ENCODE measurements around the gene GCH1. TPM values are rescaled to one million over a fixed set of nuclear protein-coding genes. Genes with fewer than 3 reads are reported as not detected.
A peak's percentile ranks its signal among the peaks of the same experiment; 100 is the strongest.

GCH1 gene
- total and polyA plus RNA-seq, 7 experiments from 2014 or later = 21.4 to 64.1 (median 23.2) TPM

- Histone ChIP-seq H3K9me3 (ENCODE audit: control insufficient read depth in 2 of 3, low read length in 3 of 3) (no peaks in the 10 kb centered on the region), H3K36me3 (ENCODE audit: control insufficient read depth in 2 of 3, insufficient read depth in 3 of 3, low read length in 3 of 3) (no peaks in the 10 kb centered on the region), H3K4me1 (ENCODE audit: control insufficient read depth in 2 of 2, insufficient read depth in 2 of 2, low read length in 2 of 2) (no peaks in the 10 kb centered on the region), H3K27ac (ENCODE audit: low read depth, low read length) (no peak overlapping the region), H3K4me3 (ENCODE audit: low read length) (no peak overlapping the region), H3K27me3 (ENCODE audit: control insufficient read depth in 2 of 2, insufficient read depth in 2 of 2, low read length in 2 of 2) (no peaks in the 10 kb centered on the region)
- Mint-ChIP-seq H3K36me3 (peaks cover 0 to under 1% (median 0%) of the 10 kb centered on the region in 5 donors), H3K27ac (no peak overlapping the region), H3K4me3 (no peak overlapping the region), H3K27me3 (peaks cover 10 to 25% (median 14%) of the 10 kb centered on the region in 5 donors), H3K9me3 (peaks cover 0 to 1% (median 0%) of the 10 kb centered on the region in 11 donors), H3K4me1 (peaks cover 0 to 6% (median 4%) of the 10 kb centered on the region in 7 donors)
- ChIA-PET POLR2A (interaction anchor here (0.7 kb wide), 1 partner anchor 96 kb away, joined by 3 read pairs; the partner anchor contains the start of gene GCH1), CTCF (interaction anchor here (0.6 to 2.1 kb wide), 6 partner anchors 10 to 1668 kb away, joined by 3 to 9 read pairs (median 4); no protein-coding TSS in a partner anchor)
- ATAC-seq (no peak), DNase-seq (no peak)
- intact Hi-C loops (cut with micrococcal nuclease) = loop anchor here (1.0 kb wide), 3 partner anchors 75 to 242 kb away; no protein-coding TSS in a partner anchor
Measured at GRCh38 chr14:54806616-54807015, 96.0 kb downstream of the GCH1 start.

- Mint-ChIP-seq H3K4me1 (peaks cover 0 to 6% (median 4%) of the 10 kb centered on the region in 7 donors), H3K27me3 (peaks cover 10 to 27% (median 20%) of the 10 kb centered on the region in 5 donors), H3K4me3 (peak overlapping the region in 5 of 10 donors; percentile 20 to 58 (median 42)), H3K36me3 (peaks cover 0 to 3% (median 0%) of the 10 kb centered on the region in 5 donors), H3K9me3 (peaks cover 0 to 3% (median 0%) of the 10 kb centered on the region in 11 donors), H3K27ac (peak overlapping the region in 1 of 9 donors; percentile 28)
- POLR2A ChIA-PET = interaction anchor here (0.7 kb wide), 2 partner anchors 94 to 97 kb away, joined by 3 read pairs; partner anchors contain the start of gene GCH1
- no peak overlapping the region for H3K27ac ChIP-seq (ENCODE audit: low read depth, low read length)
- peak; percentile 38 to 75 (median 56) for DNase-seq
- intact Hi-C loops (cut with micrococcal nuclease) = loop anchor here (1.0 to 2.0 kb wide), 5 partner anchors 29 to 241 kb away; no protein-coding TSS in a partner anchor
- H3K9me3 ChIP-seq (ENCODE audit: control insufficient read depth in 2 of 3, low read length in 3 of 3) = no peaks in the 10 kb centered on the region
- ATAC-seq = peak; percentile 87
- no peaks in the 10 kb centered on the region for H3K27me3 ChIP-seq (ENCODE audit: control insufficient read depth in 2 of 2, insufficient read depth in 2 of 2, low read length in 2 of 2)
- no peaks in the 10 kb centered on the region for H3K4me1 ChIP-seq (ENCODE audit: control insufficient read depth in 2 of 2, insufficient read depth in 2 of 2, low read length in 2 of 2)
- H3K36me3 ChIP-seq (ENCODE audit: control insufficient read depth in 2 of 3, insufficient read depth in 3 of 3, low read length in 3 of 3) = no peaks in the 10 kb centered on the region
- H3K4me3 ChIP-seq (ENCODE audit: low read length) = no peak overlapping the region
- CTCF ChIA-PET = interaction anchor here (0.6 to 2.1 kb wide), 6 partner anchors 9 to 1669 kb away, joined by 3 to 9 read pairs (median 4); no protein-coding TSS in a partner anchor
Measured at GRCh38 chr14:54805445-54806322, 96.9 kb downstream of the GCH1 start.

GRCh38 chr14:54805070-54805444 is 97.6 kb downstream of the GCH1 start:
- intact Hi-C loops (cut with micrococcal nuclease) = loop anchor here in 1 of 2 donors (1.0 to 2.0 kb wide), 2 partner anchors 29 to 88 kb away; no protein-coding TSS in a partner anchor
- H3K27ac Mint-ChIP-seq = no peak overlapping the region

DNA sequence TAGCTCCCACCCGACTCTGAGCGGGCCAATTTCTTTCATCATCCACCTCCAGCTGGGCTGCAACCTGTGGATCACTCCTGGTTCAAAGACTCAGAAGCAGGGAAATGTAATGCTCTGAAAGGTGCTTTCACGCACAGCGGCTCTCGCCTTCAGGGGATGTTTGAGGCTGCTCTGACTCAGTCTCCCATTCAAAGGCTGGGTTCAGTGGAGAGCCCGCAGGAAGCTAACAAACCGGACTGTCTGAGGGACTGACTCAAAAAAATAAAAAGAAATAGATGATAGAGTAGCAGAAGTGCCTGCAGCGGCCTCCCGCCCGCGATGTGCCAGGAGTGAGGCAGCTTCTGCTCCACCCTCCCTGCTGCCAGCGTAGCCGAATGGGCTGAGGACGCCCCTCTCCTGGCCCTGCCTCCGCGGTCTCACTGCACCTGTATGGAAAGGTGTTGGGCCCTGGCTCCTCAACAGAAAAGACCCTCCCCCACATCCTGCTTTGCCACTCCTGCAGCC is 98.0 kb downstream of the GCH1 start:
- no peak overlapping the region for H3K4me3 ChIP-seq (ENCODE audit: low read length)
- Mint-ChIP-seq H3K4me3 (no peak overlapping the region), H3K27me3 (peaks cover 18 to 32% (median 26%) of the 10 kb centered on the region in 5 donors), H3K27ac (no peak overlapping the region), H3K4me1 (peaks cover 0 to 6% (median 4%) of the 10 kb centered on the region in 7 donors), H3K36me3 (peaks cover 0 to 3% (median 0%) of the 10 kb centered on the region in 5 donors), H3K9me3 (peaks cover 0 to 3% (median 0%) of the 10 kb centered on the region in 11 donors)
- CTCF ChIA-PET = interaction anchor here (1.7 to 2.1 kb wide), 2 partner anchors 8 to 240 kb away, joined by 5 to 8 read pairs; no protein-coding TSS in a partner anchor
- DNase-seq (no peak), ATAC-seq (no peak)
- POLR2A ChIA-PET = no interaction called here
- no peaks in the 10 kb centered on the region for H3K36me3 ChIP-seq (ENCODE audit: control insufficient read depth in 2 of 3, insufficient read depth in 3 of 3, low read length in 3 of 3)
- H3K27me3 ChIP-seq (ENCODE audit: control insufficient read depth in 2 of 2, insufficient read depth in 2 of 2, low read length in 2 of 2) = no peaks in the 10 kb centered on the region
- intact Hi-C loops (cut with micrococcal nuclease) = loop anchor here in 1 of 2 donors (1.0 to 2.0 kb wide), 2 partner anchors 28 to 88 kb away; no protein-coding TSS in a partner anchor
- no peaks in the 10 kb centered on the region for H3K9me3 ChIP-seq (ENCODE audit: control insufficient read depth in 2 of 3, low read length in 3 of 3)
- H3K4me1 ChIP-seq (ENCODE audit: control insufficient read depth in 2 of 2, insufficient read depth in 2 of 2, low read length in 2 of 2) = no peaks in the 10 kb centered on the region
- H3K27ac ChIP-seq (ENCODE audit: low read depth, low read length) = no peak overlapping the region

More at GRCh38 chr14:54805070-54805444, 97.6 kb downstream of the GCH1 start:
- peaks cover 0 to 3% (median 0%) of the 10 kb centered on the region in 11 donors for H3K9me3 Mint-ChIP-seq
- Histone ChIP-seq H3K27ac (ENCODE audit: low read depth, low read length) (no peak overlapping the region), H3K4me1 (ENCODE audit: control insufficient read depth in 2 of 2, insufficient read depth in 2 of 2, low read length in 2 of 2) (no peaks in the 10 kb centered on the region), H3K4me3 (ENCODE audit: low read length) (no peak overlapping the region), H3K9me3 (ENCODE audit: control insufficient read depth in 2 of 3, low read length in 3 of 3) (no peaks in the 10 kb centered on the region), H3K36me3 (ENCODE audit: control insufficient read depth in 2 of 3, insufficient read depth in 3 of 3, low read length in 3 of 3) (no peaks in the 10 kb centered on the region), H3K27me3 (ENCODE audit: control insufficient read depth in 2 of 2, insufficient read depth in 2 of 2, low read length in 2 of 2) (no peaks in the 10 kb centered on the region)
- H3K4me3 Mint-ChIP-seq = no peak overlapping the region
- DNase-seq = no peak
- no peak for ATAC-seq
- H3K36me3 Mint-ChIP-seq = peaks cover 0 to 3% (median 0%) of the 10 kb centered on the region in 5 donors
- CTCF ChIA-PET = interaction anchor here (1.7 to 2.1 kb wide), 2 partner anchors 9 to 241 kb away, joined by 5 to 8 read pairs; no protein-coding TSS in a partner anchor
- peaks cover 0 to 6% (median 4%) of the 10 kb centered on the region in 7 donors for H3K4me1 Mint-ChIP-seq
- POLR2A ChIA-PET = no interaction called here
- H3K27me3 Mint-ChIP-seq = peaks cover 13 to 29% (median 22%) of the 10 kb centered on the region in 5 donors

- ATAC-seq = no peak
- ChIA-PET CTCF (interaction anchor here (1.7 kb wide), 1 partner anchor 240 kb away, joined by 5 read pairs; no protein-coding TSS in a partner anchor), POLR2A (no interaction called here)
- Mint-ChIP-seq H3K4me1 (peaks cover 0 to 6% (median 4%) of the 10 kb centered on the region in 7 donors), H3K4me3 (no peak overlapping the region), H3K27ac (no peak overlapping the region), H3K9me3 (peaks cover 0 to 3% (median 0%) of the 10 kb centered on the region in 11 donors), H3K27me3 (peaks cover 18 to 32% (median 25%) of the 10 kb centered on the region in 5 donors), H3K36me3 (peaks cover 0 to 3% (median 0%) of the 10 kb centered on the region in 5 donors)
- Histone ChIP-seq H3K4me1 (ENCODE audit: control insufficient read depth in 2 of 2, insufficient read depth in 2 of 2, low read length in 2 of 2) (no peaks in the 10 kb centered on the region), H3K27ac (ENCODE audit: low read depth, low read length) (no peak overlapping the region), H3K27me3 (ENCODE audit: control insufficient read depth in 2 of 2, insufficient read depth in 2 of 2, low read length in 2 of 2) (no peaks in the 10 kb centered on the region), H3K9me3 (ENCODE audit: control insufficient read depth in 2 of 3, low read length in 3 of 3) (no peaks in the 10 kb centered on the region), H3K36me3 (ENCODE audit: control insufficient read depth in 2 of 3, insufficient read depth in 3 of 3, low read length in 3 of 3) (no peaks in the 10 kb centered on the region), H3K4me3 (ENCODE audit: low read length) (no peak overlapping the region)
- intact Hi-C loops (cut with micrococcal nuclease) = loop anchor here in 1 of 2 donors (2.0 kb wide), 1 partner anchor 89 kb away; no protein-coding TSS in a partner anchor
- no peak for DNase-seq
Measured at GRCh38 chr14:54803926-54804537, 98.6 kb downstream of the GCH1 start.

- Mint-ChIP-seq H3K4me1 (peaks cover 0 to 6% (median 4%) of the 10 kb centered on the region in 7 donors), H3K36me3 (peaks cover 0 to 3% (median 0%) of the 10 kb centered on the region in 5 donors), H3K9me3 (peaks cover 0 to 3% (median 0%) of the 10 kb centered on the region in 11 donors), H3K27me3 (peaks cover 18 to 34% (median 24%) of the 10 kb centered on the region in 5 donors), H3K4me3 (no peak overlapping the region), H3K27ac (no peak overlapping the region)
- POLR2A ChIA-PET = no interaction called here
- H3K4me1 ChIP-seq (ENCODE audit: control insufficient read depth in 2 of 2, insufficient read depth in 2 of 2, low read length in 2 of 2) = no peaks in the 10 kb centered on the region
- no peak for ATAC-seq
- H3K27me3 ChIP-seq (ENCODE audit: control insufficient read depth in 2 of 2, insufficient read depth in 2 of 2, low read length in 2 of 2) = no peaks in the 10 kb centered on the region
- H3K4me3 ChIP-seq (ENCODE audit: low read length) = no peak overlapping the region
- no peak overlapping the region for H3K27ac ChIP-seq (ENCODE audit: low read depth, low read length)
- intact Hi-C loops (cut with micrococcal nuclease) = no loop called here
- CTCF ChIA-PET = interaction anchor here (0.5 kb wide), 1 partner anchor 41 kb away, joined by 3 read pairs; no protein-coding TSS in a partner anchor
- no peaks in the 10 kb centered on the region for H3K9me3 ChIP-seq (ENCODE audit: control insufficient read depth in 2 of 3, low read length in 3 of 3)
- no peaks in the 10 kb centered on the region for H3K36me3 ChIP-seq (ENCODE audit: control insufficient read depth in 2 of 3, insufficient read depth in 3 of 3, low read length in 3 of 3)
- DNase-seq = no peak
Measured at GRCh38 chr14:54803396-54803795, 99.2 kb downstream of the GCH1 start.
